ENCODE measurements around the gene NAGK.
"Not testable (repeated sequence)": the region's sequence is repeated elsewhere in the genome, so short reads cannot be mapped to it uniquely, and the experiment has no call there.

DNA sequence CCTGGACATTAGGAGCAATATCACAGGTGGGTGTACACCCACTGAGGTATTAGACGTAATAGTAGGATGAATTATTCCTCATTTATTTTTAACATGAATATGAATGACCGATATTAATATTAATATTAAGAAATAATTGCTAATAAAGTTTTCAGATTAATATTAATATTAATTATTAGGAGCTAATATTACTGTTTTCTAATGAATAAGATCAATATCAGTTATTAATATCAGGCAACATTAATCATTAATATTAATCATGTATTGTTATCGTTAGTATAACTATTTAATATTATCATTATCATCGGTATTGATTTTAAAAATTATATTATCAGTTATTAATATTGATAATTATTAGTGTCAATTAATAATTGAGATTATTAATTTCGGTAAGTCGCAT lies 48.5 kb upstream of the NAGK start:
- TF ChIP-seq CTCF (IDR thresholded peaks at IDR 0.05; ENCODE audit: insufficient read depth, low read depth, low read length); EZH2 (IDR thresholded peaks at IDR 0.05; ENCODE audit: insufficient read depth, low read length): not testable (repeated sequence)

Data from astrocyte (in vitro differentiated cells and primary cell).